Thoracic aorta (tissue), 2 donors: ENCODE data around the gene BPGM. TPM values are rescaled to one million over a fixed set of nuclear protein-coding genes. Genes with fewer than 3 reads are reported as not detected.
A peak's percentile ranks its signal among the peaks of the same experiment; 100 is the strongest.

ENCODE experiments used
- ATAC-seq: fragments of 150-250 bp; one replicate; pipeline ENCODE4 v1.8.0; 2017; ENCODE audit warnings: low read depth; ENCODE audit not compliant: insufficient number of reproducible peaks, low FRiP score
- DNase-seq: peaks from one replicate; pipeline ENCODE4 v3.0.0-alpha.2; 2020; ENCODE audit warnings: low spot score
- H3K27ac ChIP-seq, 2 donors: fragments of 200-600 bp; sonication (generic); 1 replicate in 1 of 2; 2 replicates in 1 of 2; pipeline ENCODE4 v1.5.1; 2016; ENCODE audit warnings: mild to moderate bottlenecking in 2 of 2, moderate library complexity in 2 of 2
- H3K27me3 ChIP-seq: fragments of 200-600 bp; sonication (generic); replicated peaks from 2 replicates; pipeline ENCODE4 v1.6.0; 2016; ENCODE audit warnings: mild to moderate bottlenecking; ENCODE audit not compliant: insufficient read depth
- H3K36me3 ChIP-seq: fragments of 200-600 bp; sonication (generic); one replicate; pipeline ENCODE4 v1.5.1; 2016
- H3K4me1 ChIP-seq, 2 donors: fragments of 200-600 bp; sonication (generic); 1 replicate in 1 of 2; 2 replicates in 1 of 2; pipeline versions ENCODE4 v1.5.1 to v1.6.0; 2016; ENCODE audit warnings: low read depth in 2 of 2, mild to moderate bottlenecking in 1 of 2; ENCODE audit not compliant: control insufficient read depth in 1 of 2
- H3K4me3 ChIP-seq: fragments of 200-600 bp; sonication (generic); 2 replicates; pipeline ENCODE4 v1.5.1; 2016; ENCODE audit warnings: mild to moderate bottlenecking
- H3K9me3 ChIP-seq: fragments of 200-600 bp; sonication (generic); 2 replicates; pipeline ENCODE4 v1.5.1; 2016
- total RNA-seq, 2 donors: library from RNA; depleted of rRNA; stranded (reverse); fragments of >200 nt; gene quantifications; one replicate each; pipeline versions ENCODE4 v1.1.0 to v1.2.3, GENCODE V29; 2016
- TF ChIP-seq, protein P1 (sequence below): fragments of 200-600 bp; sonication (generic); IDR thresholded peaks from one replicate; pipeline ENCODE4 v1.5.1; 2019; ENCODE audit warnings: antibody characterized with exemption

The BPGM gene
- total RNA-seq, 2 donors from 2014 or later: 20.0 to 22.3 TPM

DNA sequence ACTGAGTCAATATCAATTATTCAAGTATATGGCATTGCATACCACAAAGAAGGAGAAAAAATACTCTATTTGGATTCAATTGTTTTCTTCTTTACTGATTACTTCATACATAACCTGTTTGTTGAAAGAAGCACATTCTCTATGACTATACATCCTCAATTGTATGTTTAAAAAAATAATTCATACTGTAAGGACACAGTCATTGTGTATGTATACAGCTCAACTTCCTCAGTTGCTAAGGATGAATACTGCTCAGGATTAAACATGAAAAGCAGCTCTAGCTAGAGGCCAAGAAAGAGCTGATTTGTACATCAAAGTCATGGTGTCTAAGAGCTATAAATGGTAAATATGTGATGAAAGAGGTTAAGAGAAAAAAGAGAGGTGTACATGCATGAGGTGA, 15.8 kb upstream of the BPGM start:
- Histone ChIP-seq H3K9me3 (no peaks in the 10 kb centered on the region), H3K27me3 (no peaks in the 10 kb centered on the region), H3K27ac (no peak overlapping the region), H3K4me3 (no peak overlapping the region), H3K36me3 (no peaks in the 10 kb centered on the region), H3K4me1 (no peaks in the 10 kb centered on the region)
- no peak for DNase-seq
- ATAC-seq: no peak
- TF ChIP-seq, protein P1, sequence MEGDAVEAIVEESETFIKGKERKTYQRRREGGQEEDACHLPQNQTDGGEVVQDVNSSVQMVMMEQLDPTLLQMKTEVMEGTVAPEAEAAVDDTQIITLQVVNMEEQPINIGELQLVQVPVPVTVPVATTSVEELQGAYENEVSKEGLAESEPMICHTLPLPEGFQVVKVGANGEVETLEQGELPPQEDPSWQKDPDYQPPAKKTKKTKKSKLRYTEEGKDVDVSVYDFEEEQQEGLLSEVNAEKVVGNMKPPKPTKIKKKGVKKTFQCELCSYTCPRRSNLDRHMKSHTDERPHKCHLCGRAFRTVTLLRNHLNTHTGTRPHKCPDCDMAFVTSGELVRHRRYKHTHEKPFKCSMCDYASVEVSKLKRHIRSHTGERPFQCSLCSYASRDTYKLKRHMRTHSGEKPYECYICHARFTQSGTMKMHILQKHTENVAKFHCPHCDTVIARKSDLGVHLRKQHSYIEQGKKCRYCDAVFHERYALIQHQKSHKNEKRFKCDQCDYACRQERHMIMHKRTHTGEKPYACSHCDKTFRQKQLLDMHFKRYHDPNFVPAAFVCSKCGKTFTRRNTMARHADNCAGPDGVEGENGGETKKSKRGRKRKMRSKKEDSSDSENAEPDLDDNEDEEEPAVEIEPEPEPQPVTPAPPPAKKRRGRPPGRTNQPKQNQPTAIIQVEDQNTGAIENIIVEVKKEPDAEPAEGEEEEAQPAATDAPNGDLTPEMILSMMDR: no peak

DNA sequence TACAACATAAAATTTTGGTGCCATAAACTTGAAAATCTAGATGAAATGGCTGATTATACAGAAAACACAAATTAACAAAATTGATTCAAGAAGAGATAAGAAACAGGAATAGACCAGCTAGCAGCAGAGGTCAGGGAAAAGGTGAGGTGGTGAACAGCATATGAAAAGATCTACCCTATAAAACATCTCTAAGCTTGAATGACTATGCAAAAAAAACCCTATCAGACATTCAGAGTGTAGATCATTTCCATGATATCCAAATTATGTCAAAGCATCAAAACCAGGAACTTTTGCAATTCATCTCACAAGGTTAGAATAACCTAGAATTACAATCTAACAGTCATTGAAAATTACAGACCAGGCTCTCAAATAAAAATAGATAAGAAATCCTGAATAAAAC, 14.6 kb upstream of the BPGM start:
- Histone ChIP-seq H3K36me3 (no peaks in the 10 kb centered on the region), H3K27ac (no peak overlapping the region), H3K27me3 (no peaks in the 10 kb centered on the region), H3K9me3 (no peaks in the 10 kb centered on the region), H3K4me3 (no peak overlapping the region), H3K4me1 (no peaks in the 10 kb centered on the region)
- no peak for DNase-seq
- no peak for ATAC-seq
- TF ChIP-seq, protein P1: no peak

DNA sequence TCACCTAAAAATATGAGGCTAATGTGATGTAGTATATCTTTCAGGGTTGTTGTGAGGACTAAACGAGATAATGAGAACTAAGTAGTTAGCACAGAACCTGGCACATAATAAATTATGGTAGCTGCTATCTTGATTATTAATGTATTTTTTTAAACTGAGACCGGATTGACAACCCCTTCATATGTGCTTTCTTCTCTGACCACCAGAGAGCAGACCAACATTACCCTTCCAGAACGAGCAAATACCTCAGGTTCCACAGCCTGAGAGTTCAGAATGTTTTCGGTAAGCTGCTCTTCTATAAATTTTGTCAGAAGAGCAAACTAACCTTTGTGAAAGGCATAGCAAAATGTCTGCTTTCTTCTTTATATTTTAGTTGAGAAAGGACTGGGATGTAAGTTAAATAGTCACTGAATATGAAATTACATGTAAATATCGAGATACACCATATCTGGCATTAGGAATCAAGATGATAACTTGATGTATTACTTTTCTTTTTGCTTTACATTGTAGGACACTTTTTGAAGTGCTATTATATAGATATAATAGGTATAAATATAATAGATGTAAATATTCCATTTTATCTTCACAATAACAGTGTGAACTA, 13.6 kb upstream of the BPGM start:
- Histone ChIP-seq H3K9me3 (no peaks in the 10 kb centered on the region), H3K27me3 (no peaks in the 10 kb centered on the region), H3K4me1 (no peaks in the 10 kb centered on the region), H3K4me3 (no peak overlapping the region), H3K36me3 (no peaks in the 10 kb centered on the region), H3K27ac (no peak overlapping the region)
- DNase-seq (no peak), ATAC-seq (no peak)
- TF ChIP-seq, protein P1: peak; percentile 30

DNA sequence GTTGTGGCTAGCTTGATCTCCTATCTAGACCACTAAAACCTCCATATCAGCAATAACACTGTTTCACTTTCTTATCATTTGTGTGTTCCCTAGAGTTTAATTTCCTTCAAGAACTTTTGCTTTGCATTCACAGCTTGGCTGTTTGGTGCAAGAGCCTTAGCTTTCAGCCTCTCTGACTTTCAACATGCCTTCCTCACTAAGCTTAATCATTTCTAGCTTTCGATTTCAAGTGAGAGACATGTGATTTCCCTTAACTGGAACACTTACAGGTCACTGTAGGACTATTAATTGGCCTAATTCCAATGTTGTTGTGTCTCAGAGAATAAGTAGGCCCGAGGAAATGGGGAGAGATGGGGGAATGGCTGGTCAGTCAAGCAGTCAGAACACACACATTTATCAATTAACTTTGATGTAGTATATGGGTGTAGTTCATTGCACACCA, 10.6 kb upstream of the BPGM start:
- no peak overlapping the region for H3K4me3 ChIP-seq
- no peak for ATAC-seq
- no peak for DNase-seq

DNA sequence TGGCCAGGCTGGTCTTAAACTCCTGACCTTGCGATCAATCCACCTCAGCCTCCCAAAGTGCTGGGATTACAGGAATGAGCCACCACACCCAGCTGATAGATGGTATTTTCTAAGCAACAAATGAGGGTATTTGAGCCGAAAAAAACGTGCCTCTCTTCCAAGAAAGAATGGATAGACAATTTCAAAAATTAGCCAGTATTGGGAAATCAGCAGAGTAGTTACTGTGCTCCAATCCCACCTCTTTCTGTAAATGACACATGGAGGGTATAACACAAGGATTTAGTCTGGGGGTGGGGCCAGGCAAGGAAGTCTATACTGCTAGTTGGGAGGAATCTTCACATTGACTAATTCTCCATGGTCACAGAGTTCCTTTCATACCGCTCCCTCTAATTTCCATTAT, 9.2 kb upstream of the BPGM start:
- no peaks in the 10 kb centered on the region for H3K4me1 ChIP-seq
- ATAC-seq (no peak), DNase-seq (no peak)
- TF ChIP-seq, protein P1: no peak
- no peak overlapping the region for H3K4me3 ChIP-seq
- H3K9me3 ChIP-seq: no peaks in the 10 kb centered on the region
- H3K36me3 ChIP-seq: no peaks in the 10 kb centered on the region
- H3K27ac ChIP-seq: no peak overlapping the region
- no peaks in the 10 kb centered on the region for H3K27me3 ChIP-seq

More for the DNA sequence above, 10.6 kb upstream of the BPGM start:
- H3K36me3 ChIP-seq: no peaks in the 10 kb centered on the region
- TF ChIP-seq, protein P1: no peak
- no peak overlapping the region for H3K27ac ChIP-seq
- H3K9me3 ChIP-seq: no peaks in the 10 kb centered on the region
- no peaks in the 10 kb centered on the region for H3K27me3 ChIP-seq
- no peaks in the 10 kb centered on the region for H3K4me1 ChIP-seq
